H9 (cell line): Measurements from ENCODE around the gene CSTF1. TPM values are rescaled to one million over a fixed set of nuclear protein-coding genes. Genes with fewer than 3 reads are reported as not detected.
A peak's percentile ranks its signal among the peaks of the same experiment; 100 is the strongest.

Experiments
- DNase-seq: peaks from one replicate; pipeline ENCODE4 v3.0.0-alpha.2; 2017
- H2AFZ ChIP-seq: one replicate; pipeline ENCODE4 v1.6.1; 2013; ENCODE audit warnings: mild to moderate bottlenecking, low read length, control low read depth, moderate library complexity
- H2AK5ac ChIP-seq: 2 replicates; pipeline ENCODE4 v1.6.1; 2013; ENCODE audit warnings: low read length, control low read depth, mixed read lengths; ENCODE audit not compliant: insufficient read length
- H2BK120ac ChIP-seq: one replicate; pipeline ENCODE4 v1.6.1; 2013; ENCODE audit warnings: low read depth, mild to moderate bottlenecking, low read length, control low read depth, inconsistent platforms; ENCODE audit not compliant: poor library complexity, severe bottlenecking
- H2BK12ac ChIP-seq: 2 replicates; pipeline ENCODE4 v1.6.1; 2013; ENCODE audit warnings: low read length, control low read depth, mixed read lengths, low read depth; ENCODE audit not compliant: insufficient read length
- H2BK15ac ChIP-seq: 2 replicates; pipeline ENCODE4 v1.6.1; 2013; ENCODE audit warnings: low read depth, low read length, control low read depth
- H2BK20ac ChIP-seq: one replicate; pipeline ENCODE4 v1.6.1; 2013; ENCODE audit warnings: low read depth, mild to moderate bottlenecking, low read length, control low read depth, inconsistent platforms; ENCODE audit not compliant: poor library complexity, severe bottlenecking
- H2BK5ac ChIP-seq: 2 replicates; pipeline ENCODE4 v1.6.1; 2013; ENCODE audit warnings: low read length, control low read depth, mixed read lengths; ENCODE audit not compliant: insufficient read length
- H3K14ac ChIP-seq: 2 replicates; pipeline ENCODE4 v1.6.1; 2013; ENCODE audit warnings: low read length, control low read depth; ENCODE audit not compliant: insufficient read depth
- H3K18ac ChIP-seq: 2 replicates; pipeline ENCODE4 v1.6.1; 2013; ENCODE audit warnings: low read depth, mild to moderate bottlenecking, mixed read lengths, low read length, control low read depth; ENCODE audit not compliant: insufficient read length
- H3K23ac ChIP-seq: 2 replicates; pipeline ENCODE4 v1.6.1; 2013; ENCODE audit warnings: low read length, control low read depth, mixed read lengths, low read depth; ENCODE audit not compliant: insufficient read length
- H3K23me2 ChIP-seq: 2 replicates; pipeline ENCODE4 v1.6.1; 2013; ENCODE audit warnings: low read depth, mild to moderate bottlenecking, mixed read lengths, low read length, control low read depth; ENCODE audit not compliant: insufficient read length, poor library complexity, severe bottlenecking
- H3K27ac ChIP-seq: 2 replicates; pipeline ENCODE4 v1.5.1; 2013; ENCODE audit warnings: low read length, control low read depth, mixed read lengths, low read depth; ENCODE audit not compliant: insufficient read length
- H3K27me3 ChIP-seq: 2 replicates; pipeline ENCODE4 v1.6.1; 2013; ENCODE audit warnings: low read length, control low read depth, inconsistent platforms; ENCODE audit not compliant: insufficient read depth
- H3K4ac ChIP-seq: 2 replicates; pipeline ENCODE4 v1.6.1; 2013; ENCODE audit warnings: low read depth, mild to moderate bottlenecking, control low read depth, inconsistent platforms, low read length, moderate library complexity
- H3K4me1 ChIP-seq: 2 replicates; pipeline ENCODE4 v1.6.1; 2013; ENCODE audit warnings: low read length, control low read depth, inconsistent platforms; ENCODE audit not compliant: insufficient read depth
- H3K4me2 ChIP-seq: 2 replicates; pipeline ENCODE4 v1.6.1; 2013; ENCODE audit warnings: low read length, control low read depth, mixed read lengths; ENCODE audit not compliant: insufficient read length, insufficient read depth
- H3K56ac ChIP-seq: 2 replicates; pipeline ENCODE4 v1.6.1; 2013; ENCODE audit warnings: low read depth, mild to moderate bottlenecking, mixed read lengths, low read length, control low read depth; ENCODE audit not compliant: insufficient read length
- H3K79me1 ChIP-seq: 2 replicates; pipeline ENCODE4 v1.6.1; 2013; ENCODE audit warnings: low read depth, mild to moderate bottlenecking, moderate library complexity, low read length, control low read depth, inconsistent platforms; ENCODE audit not compliant: insufficient read depth, poor library complexity, severe bottlenecking
- H3K79me2 ChIP-seq: 2 replicates; pipeline ENCODE4 v1.6.1; 2013; ENCODE audit warnings: low read length, control low read depth, inconsistent platforms; ENCODE audit not compliant: insufficient read depth
- H3K9ac ChIP-seq: 2 replicates; pipeline ENCODE4 v1.6.1; 2013; ENCODE audit warnings: low read length, control low read depth, mixed read lengths; ENCODE audit not compliant: insufficient read length; ENCODE audit errors: extremely low read depth
- H3K9me3 ChIP-seq: one replicate; pipeline ENCODE4 v1.6.1; 2013; ENCODE audit warnings: low read depth, low read length, inconsistent platforms; ENCODE audit not compliant: control insufficient read depth
- H3T11ph ChIP-seq: one replicate; pipeline ENCODE4 v1.6.1; 2013; ENCODE audit warnings: mild to moderate bottlenecking, low read length, control low read depth, inconsistent platforms
- H4K20me1 ChIP-seq: one replicate; pipeline ENCODE4 v1.6.1; 2013; ENCODE audit not compliant: control insufficient read depth, insufficient read length, insufficient read depth
- H4K5ac ChIP-seq: 2 replicates; pipeline ENCODE4 v1.6.1; 2013; ENCODE audit warnings: low read depth, mild to moderate bottlenecking, mixed read lengths, low read length, control low read depth; ENCODE audit not compliant: insufficient read length
- H4K8ac ChIP-seq: replicated peaks from 2 replicates; pipeline ENCODE4 v1.6.1; 2013; ENCODE audit warnings: low read length, control low read depth, mixed read lengths, low read depth; ENCODE audit not compliant: insufficient read length
- H4K91ac ChIP-seq: 2 replicates; pipeline ENCODE4 v1.6.1; 2013; ENCODE audit warnings: low read depth, mild to moderate bottlenecking, moderate library complexity, mixed read lengths, low read length, control low read depth; ENCODE audit not compliant: insufficient read length
- H3K27ac Mint-ChIP-seq, 3 experiments: 2 replicates in 2 of 3; 3 replicates in 1 of 3; pipeline ENCODE4 v1.8.0; 2020 to 2021; ENCODE audit warnings: mixed read lengths in 3 of 3, mild to moderate bottlenecking in 1 of 3, moderate library complexity in 1 of 3
- H3K27me3 Mint-ChIP-seq: 2 replicates; pipeline ENCODE4 v1.8.0; 2021; ENCODE audit warnings: low read depth, mild to moderate bottlenecking, moderate library complexity, mixed read lengths
- H3K36me3 Mint-ChIP-seq, 3 experiments: 2 replicates in 2 of 3; 3 replicates in 1 of 3; pipeline ENCODE4 v1.8.0; 2020 to 2021; ENCODE audit warnings: low read depth in 3 of 3, mixed read lengths in 3 of 3; ENCODE audit not compliant: insufficient read depth in 1 of 3
- H3K4me1 Mint-ChIP-seq, 2 experiments: 2 replicates each; pipeline ENCODE4 v1.8.0; 2020; ENCODE audit warnings: mixed read lengths in 2 of 2
- H3K4me3 Mint-ChIP-seq, 2 experiments: 2 replicates in 1 of 2; 3 replicates in 1 of 2; pipeline ENCODE4 v1.8.0; 2020 to 2021; ENCODE audit warnings: mild to moderate bottlenecking in 2 of 2, mixed read lengths in 2 of 2, moderate library complexity in 1 of 2
- H3K9me3 Mint-ChIP-seq, 2 experiments: 2 replicates in 1 of 2; 3 replicates in 1 of 2; pipeline ENCODE4 v1.8.0; 2020; ENCODE audit warnings: mild to moderate bottlenecking in 2 of 2, mixed read lengths in 2 of 2, moderate library complexity in 1 of 2
- WGBS: extraction: QIAGEN DNeasy Blood & Tissue Kit; methylation state at CpG from one replicate; pipeline ENCODE4 v1.1.7; 2013; ENCODE audit warnings: missing lambda C conversion rate, low lambda C conversion rate, mixed read lengths; ENCODE audit not compliant: insufficient read length; ENCODE audit errors: extremely low coverage; 5-methylcytosine and 5-hydroxymethylcytosine counted together
- long read RNA-seq: library from polyadenylated mRNA; unstranded; transcript quantifications from one replicate; pipeline ENCODE4 v2.0.0, GENCODE V29; 2020
- total RNA-seq: library from RNA; stranded (reverse); gene quantifications from 2 replicates; pipeline ENCODE4 v1.2.1, GENCODE V29; 2021
- TF ChIP-seq, protein P1 (sequence below): fragments of 200-600 bp; sonication (generic); conservative IDR thresholded peaks from 3 replicates; pipeline ENCODE4 v1.8.0; 2021; ENCODE audit warnings: antibody characterized with exemption, mild to moderate bottlenecking

CSTF1 gene
- total RNA-seq, result 71.7 and 72.9 TPM in 2 replicates
- long read RNA-seq, full-length matches to known transcripts, result 211 of 402 reads
- long read RNA-seq, partial matches to known transcripts, result 35 of 402 reads
- long read RNA-seq, other reads (novel, unspliced or antisense), result 156 of 402 reads

DNA sequence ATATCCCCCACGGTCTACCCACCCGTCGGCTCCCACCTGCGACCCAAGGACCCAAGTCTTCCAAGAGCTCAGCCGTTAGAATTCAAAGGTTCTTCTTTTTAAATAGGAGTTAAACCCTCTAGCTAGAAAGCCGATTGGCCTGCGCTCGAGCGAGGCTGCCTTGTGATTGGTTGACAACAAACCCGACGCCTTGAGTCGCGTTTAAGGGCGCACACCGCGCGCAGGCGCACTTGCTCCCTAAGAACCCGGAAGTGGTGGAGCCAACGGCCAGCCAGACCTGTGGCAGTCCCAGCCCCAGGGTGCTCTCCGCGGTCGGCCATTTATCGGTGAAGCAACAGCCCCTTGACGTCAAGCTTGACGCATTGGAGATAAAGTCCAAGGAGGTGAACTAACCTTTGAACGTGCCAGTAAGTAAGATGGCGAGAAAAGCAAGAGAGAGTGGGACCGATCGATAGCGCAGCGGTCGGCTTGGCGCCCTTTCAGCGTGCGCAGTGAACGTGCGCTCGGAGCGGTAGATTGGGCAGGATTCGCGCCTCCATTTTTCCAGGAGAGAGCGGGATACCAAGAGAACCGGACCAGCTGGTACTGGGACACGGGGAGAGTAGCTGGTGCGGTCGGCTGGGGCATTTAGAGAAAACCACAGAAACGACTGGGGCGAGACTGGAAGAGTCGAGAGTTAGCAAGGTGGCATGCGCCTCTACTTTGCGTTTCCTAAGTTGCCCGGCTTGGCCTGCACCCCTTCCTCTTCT lies at the start of gene CSTF1, which contains the start of gene AURKA:
CSTF1 (plus strand) TSS at position 514 of the 749 bp plus-strand sequence. CDS start 2,908 bp downstream, outside the sequence.
AURKA (minus strand) TSS at position 84 of the 749 bp plus-strand sequence. CDS start 4,018 bp downstream, outside the sequence.
- Histone ChIP-seq H3K18ac (peak within 1 kb of the TSS; percentile 88), H3K4ac (no peak within 1 kb of the TSS; the same call in 1 of the 2 replicates), H2BK15ac (no peak within 1 kb of the TSS), H3T11ph (no peak within 1 kb of the TSS), H2BK12ac (no peak within 1 kb of the TSS), H4K91ac (no peak within 1 kb of the TSS), H4K20me1 (no peaks in the 10 kb centered on the region), H3K23ac (no peak within 1 kb of the TSS), H3K14ac (peak within 1 kb of the TSS; percentile 95), H3K9ac (peak within 1 kb of the TSS; percentile 98), H4K5ac (peak within 1 kb of the TSS; percentile 2), H2AK5ac (no peak within 1 kb of the TSS), H4K8ac (no peak within 1 kb of the TSS), H2BK5ac (peak within 1 kb of the TSS; percentile 1), H2BK120ac (peak within 1 kb of the TSS; percentile 39), H3K9me3 (no peaks in the 10 kb centered on the region), H2BK20ac (no peak within 1 kb of the TSS), H2AFZ (no peak within 1 kb of the TSS), H3K79me2 (peaks cover 32% of the 10 kb centered on the region; the same call in 1 of the 2 replicates), H3K4me2 (peak within 1 kb of the TSS; percentile 96), H3K27me3 (no peaks in the 10 kb centered on the region), H3K79me1 (peaks cover 19% of the 10 kb centered on the region), H3K23me2 (peaks cover 6% of the 10 kb centered on the region), H3K4me1 (no peaks in the 10 kb centered on the region), H3K27ac (peak within 1 kb of the TSS; percentile 47), H3K56ac (peak within 1 kb of the TSS; percentile 30)
- Mint-ChIP-seq H3K36me3 (peaks cover 40 to 65% (median 50%) of the 10 kb centered on the region in 3 experiments; a peak in 6 of 7 replicates), H3K27ac (peak within 1 kb of the TSS; percentile 29 to 73 (median 34); a peak in 6 of 7 replicates), H3K9me3 (no peaks in the 10 kb centered on the region), H3K4me3 (no peak within 1 kb of the TSS), H3K4me1 (peaks cover 23 to 28% of the 10 kb centered on the region in 2 experiments), H3K27me3 (no peaks in the 10 kb centered on the region)
- DNase-seq, result peak; percentile 99
- no CpG with 5 or more reads among the region's 53 CpGs for WGBS
- TF ChIP-seq, protein P1, sequence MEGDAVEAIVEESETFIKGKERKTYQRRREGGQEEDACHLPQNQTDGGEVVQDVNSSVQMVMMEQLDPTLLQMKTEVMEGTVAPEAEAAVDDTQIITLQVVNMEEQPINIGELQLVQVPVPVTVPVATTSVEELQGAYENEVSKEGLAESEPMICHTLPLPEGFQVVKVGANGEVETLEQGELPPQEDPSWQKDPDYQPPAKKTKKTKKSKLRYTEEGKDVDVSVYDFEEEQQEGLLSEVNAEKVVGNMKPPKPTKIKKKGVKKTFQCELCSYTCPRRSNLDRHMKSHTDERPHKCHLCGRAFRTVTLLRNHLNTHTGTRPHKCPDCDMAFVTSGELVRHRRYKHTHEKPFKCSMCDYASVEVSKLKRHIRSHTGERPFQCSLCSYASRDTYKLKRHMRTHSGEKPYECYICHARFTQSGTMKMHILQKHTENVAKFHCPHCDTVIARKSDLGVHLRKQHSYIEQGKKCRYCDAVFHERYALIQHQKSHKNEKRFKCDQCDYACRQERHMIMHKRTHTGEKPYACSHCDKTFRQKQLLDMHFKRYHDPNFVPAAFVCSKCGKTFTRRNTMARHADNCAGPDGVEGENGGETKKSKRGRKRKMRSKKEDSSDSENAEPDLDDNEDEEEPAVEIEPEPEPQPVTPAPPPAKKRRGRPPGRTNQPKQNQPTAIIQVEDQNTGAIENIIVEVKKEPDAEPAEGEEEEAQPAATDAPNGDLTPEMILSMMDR, result no peak
